ENCODE data around the gene PLEKHN1. TPM values are rescaled to one million over a fixed set of nuclear protein-coding genes. Genes with fewer than 3 reads are reported as not detected.

Gene PLEKHN1
- total and polyA plus RNA-seq, 2 of the 4 experiments (the other 2 are of a cell fraction): 0.54 to 2.1 TPM

DNA sequence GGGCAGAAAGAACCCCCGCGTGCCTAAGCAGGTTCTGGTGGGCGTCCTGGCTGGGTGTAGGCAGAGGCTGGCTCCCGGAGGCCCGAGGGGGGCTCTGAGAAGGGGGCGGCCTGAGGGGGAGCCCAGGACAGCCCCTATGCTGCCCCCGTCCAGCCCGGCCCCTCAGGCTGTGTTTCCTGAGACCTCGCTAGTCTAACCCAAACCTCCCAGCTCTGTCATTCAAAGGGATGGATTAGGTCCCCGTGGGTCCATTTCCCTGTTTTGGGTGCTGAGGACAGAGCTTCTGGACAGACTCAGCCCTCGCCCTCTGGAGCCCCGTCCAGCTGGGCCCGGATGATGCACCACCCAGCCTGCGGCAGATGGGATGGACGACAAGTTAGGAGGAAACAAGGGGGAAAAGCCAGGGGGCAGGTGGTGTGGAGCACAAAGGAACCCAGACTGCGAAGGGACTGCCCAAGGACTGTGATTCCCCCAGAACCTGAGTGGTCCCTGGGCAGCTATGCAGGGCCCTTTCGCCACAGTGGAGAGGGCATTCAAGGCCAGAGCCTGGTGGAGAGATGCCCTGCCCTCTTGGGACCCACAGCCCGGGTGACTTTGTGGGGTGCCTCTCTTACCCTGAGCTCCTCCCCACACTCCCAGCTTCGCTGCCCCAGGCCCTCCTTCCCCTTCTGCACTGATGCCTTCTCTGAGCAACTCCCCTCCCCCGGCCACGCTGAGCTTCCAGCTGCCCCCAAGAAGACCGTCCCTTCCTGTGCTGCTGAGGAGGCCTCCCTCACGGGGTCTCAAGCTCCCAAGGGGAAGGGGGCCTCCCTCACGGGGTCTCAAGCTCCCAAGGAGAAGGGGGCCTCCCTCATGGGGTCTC lies 30.8 kb downstream of the PLEKHN1 start:
- Histone ChIP-seq H3K14ac (replicated peaks; ENCODE audit: low read depth, low read length) (no peak overlapping the region; the same call in 1 of the 2 replicates), H4K8ac (ENCODE audit: low read depth in 2 of 2, low read length in 2 of 2) (no peak overlapping the region), H3K36me3 (ENCODE audit: control insufficient read depth, insufficient read depth, low read length) (no peaks in the 10 kb centered on the region), H2AK9ac (replicated peaks; ENCODE audit: low read depth, low read length, poor library complexity) (peak overlapping the region; percentile 55), H2AFZ (replicated peaks; ENCODE audit: low read length, poor library complexity) (no peak overlapping the region), H3K4ac (ENCODE audit: low read depth, low read length) (no peak overlapping the region), H4K20me1 (ENCODE audit: insufficient read depth, low read length) (peaks cover 6% of the 10 kb centered on the region; the same call in 1 of the 2 replicates), H3K4me2 (ENCODE audit: low read depth, low read length) (no peak overlapping the region), H4K91ac (ENCODE audit: insufficient read depth, low read depth, low read length) (no peak overlapping the region), H2BK5ac (ENCODE audit: low read depth, low read length, poor library complexity, severe bottlenecking) (no peak overlapping the region), H3K27me3 (ENCODE audit: control insufficient read depth, insufficient read depth, low read length) (no peaks in the 10 kb centered on the region), H2BK15ac (ENCODE audit: low read depth, low read length) (no peak overlapping the region), H3K56ac (ENCODE audit: extremely low read depth, insufficient read depth, low read length) (no peak overlapping the region), H2AK5ac (ENCODE audit: low read depth, low read length) (no peak overlapping the region), H3K18ac (ENCODE audit: low read depth, low read length) (no peak overlapping the region), H3K9ac (ENCODE audit: low read depth, low read length) (no peak overlapping the region), H3K23ac (ENCODE audit: low read depth, low read length) (no peak overlapping the region), H4K5ac (ENCODE audit: low read depth, low read length) (no peak overlapping the region), H2BK120ac (ENCODE audit: low read depth, low read length) (no peak overlapping the region), H3K79me1 (ENCODE audit: low read depth in 1 of 2, low read length in 2 of 2) (peaks cover 3 to 26% of the 10 kb centered on the region in 2 experiments; a peak in 3 of 4 replicates), H2BK20ac (ENCODE audit: low read depth, low read length) (no peak overlapping the region), H3K4me1 (ENCODE audit: control insufficient read depth, insufficient read depth, low read length) (peaks cover 4% of the 10 kb centered on the region; the same call in 1 of the 2 replicates), H3K9me3 (ENCODE audit: control insufficient read depth, insufficient read depth, low read length) (peaks cover 4% of the 10 kb centered on the region), H3K4me3 (ENCODE audit: insufficient read depth, low read depth, low read length) (no peak overlapping the region), H3K27ac (ENCODE audit: insufficient read depth, low read length) (no peak overlapping the region), H3K9me1 (ENCODE audit: insufficient read depth, low read length) (no peaks in the 10 kb centered on the region)
- intact Hi-C loops (cut with micrococcal nuclease) (no loop called here), in situ Hi-C loops (cut with MboI; ENCODE audit: low sequenced_read_pairs) (no loop called here), dilution Hi-C loops (cut with HindIII; ENCODE audit: low sequenced_read_pairs, unreplicated experiment) (no loop called here)
- no peak for ATAC-seq (ENCODE audit: low read depth)
- POLR2A ChIA-PET (ENCODE audit: unreplicated experiment): no interaction called here
- no peak for DNase-seq
- TF ChIP-seq BHLHE40 (IDR thresholded peaks at IDR 0.05; ENCODE audit: low read depth, low read length) (no peak), MAZ (IDR thresholded peaks at IDR 0.05; ENCODE audit: borderline replicate concordance, low read depth, low read length) (no peak), POLR2A (IDR thresholded peaks at IDR 0.05; ENCODE audit: low read depth, low read length) (peak; percentile 46)
- BruUV-seq (replicated peaks): no TSS peak
- CTCF ChIA-PET: no interaction called here
- 86% methylated on average over 11 of the region's 24 CpGs; no CpG with 5 or more reads in 1 of the 2 experiments for WGBS, 2 experiments (ENCODE audit: extremely low coverage in 2 of 2, insufficient read length in 1 of 2)
